Vagina (tissue), 2 donors: ENCODE measurements around the gene ZNF229.

Source experiments
- CTCF ChIP-seq, 3 experiments: fragments of 450-650 bp in 2 of 3; fragments of 200-600 bp in 1 of 3; sonication (generic) in 1 of 3; IDR thresholded peaks; one replicate each; pipeline ENCODE4 v1.5.1; 2017 to 2019; ENCODE audit warnings: antibody characterized with exemption in 3 of 3, mild to moderate bottlenecking in 2 of 3, moderate library complexity in 2 of 3
- POLR2A ChIP-seq, 2 donors: fragments of 450-650 bp; IDR thresholded peaks; one replicate each; pipeline ENCODE4 v1.6.1; 2017; ENCODE audit warnings: antibody characterized with exemption in 2 of 2, mild to moderate bottlenecking in 2 of 2, moderate library complexity in 2 of 2

- TF ChIP-seq CTCF (IDR thresholded peaks at IDR 0.05) (no peak), POLR2A (IDR thresholded peaks at IDR 0.05) (no peak)
These were observed 4.1 kb upstream of the ZNF229 start for GRCh38 chr19:44452367-44452766.
